GM18507 (cell line): Measurements from ENCODE around the gene ITGB5.
"Not testable (repeated sequence)": the region's sequence is repeated elsewhere in the genome, so short reads cannot be mapped to it uniquely, and the experiment has no call there.

Experiments
- DNase-seq: peaks from one replicate; pipeline ENCODE4 v3.0.0; 2011; ENCODE audit warnings: low read depth; ENCODE audit not compliant: insufficient read length; ENCODE audit errors: extremely low spot score
- FAIRE-seq: peaks from 2 replicates; lab custom pipeline; 2011; peaks lifted over from hg19 to GRCh38; lab: Jason Lieb, UNC

Gene ITGB5

GRCh38 chr3:124764746-124765145, 122.4 kb downstream of the ITGB5 start:
- no peak for FAIRE-seq
- no peak for DNase-seq

DNA sequence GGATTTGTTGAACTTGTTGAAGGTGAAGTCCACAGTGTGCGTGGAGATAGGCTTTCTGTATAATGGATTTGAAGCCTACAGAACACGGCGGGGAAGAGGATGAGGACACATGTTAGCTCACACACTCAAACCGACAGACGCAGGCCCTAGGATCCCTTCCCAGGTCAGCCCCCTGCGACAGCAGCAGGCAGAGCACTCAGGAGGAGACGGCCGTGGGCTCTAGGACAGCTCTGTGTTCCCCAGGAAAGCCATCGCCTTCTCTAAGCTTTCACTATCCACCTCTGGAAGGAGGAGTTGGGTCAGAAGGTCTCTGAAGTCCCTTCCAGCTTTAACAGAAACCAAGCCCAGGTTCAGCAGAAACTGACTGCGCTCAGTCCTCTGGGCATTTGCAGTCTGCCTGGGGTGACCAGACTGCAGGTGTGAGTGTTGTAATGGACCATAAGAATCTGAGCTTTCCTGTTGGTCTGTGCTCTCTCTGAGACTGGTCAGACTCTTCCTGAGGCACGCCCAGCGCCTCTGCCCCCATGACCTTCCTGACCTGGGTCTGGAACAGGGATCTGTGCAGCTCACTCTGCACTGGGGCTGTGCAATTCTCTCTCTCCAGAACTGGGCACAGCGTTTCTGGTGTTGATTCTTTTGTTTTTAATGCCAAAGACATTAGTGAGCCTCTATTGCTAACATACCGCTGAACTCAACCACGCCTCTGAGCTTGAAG, 123.4 kb downstream of the ITGB5 start:
- no peak for DNase-seq
- FAIRE-seq, result no peak

- FAIRE-seq (no peak), DNase-seq (no peak)
Observed at GRCh38 chr3:124763206-124763605, 124.0 kb downstream of the ITGB5 start.

DNA sequence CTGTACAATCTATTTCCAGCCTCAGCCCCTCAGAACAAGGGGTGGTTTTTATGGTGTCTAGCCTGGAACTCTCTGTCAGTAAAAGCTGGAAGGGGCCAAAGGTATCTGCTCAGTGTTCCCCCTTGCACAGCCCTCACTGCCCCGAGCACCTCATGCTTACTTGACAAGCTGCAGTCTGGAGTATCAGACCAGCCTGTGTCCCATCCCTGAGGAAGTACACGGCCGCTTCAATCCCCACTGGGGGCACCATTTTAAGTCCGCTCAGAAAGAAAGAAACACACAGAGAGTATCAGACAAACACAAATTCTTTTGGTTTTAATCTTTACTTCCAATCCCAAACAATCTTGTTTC, 124.5 kb downstream of the ITGB5 start:
- no peak for FAIRE-seq
- no peak for DNase-seq

DNA sequence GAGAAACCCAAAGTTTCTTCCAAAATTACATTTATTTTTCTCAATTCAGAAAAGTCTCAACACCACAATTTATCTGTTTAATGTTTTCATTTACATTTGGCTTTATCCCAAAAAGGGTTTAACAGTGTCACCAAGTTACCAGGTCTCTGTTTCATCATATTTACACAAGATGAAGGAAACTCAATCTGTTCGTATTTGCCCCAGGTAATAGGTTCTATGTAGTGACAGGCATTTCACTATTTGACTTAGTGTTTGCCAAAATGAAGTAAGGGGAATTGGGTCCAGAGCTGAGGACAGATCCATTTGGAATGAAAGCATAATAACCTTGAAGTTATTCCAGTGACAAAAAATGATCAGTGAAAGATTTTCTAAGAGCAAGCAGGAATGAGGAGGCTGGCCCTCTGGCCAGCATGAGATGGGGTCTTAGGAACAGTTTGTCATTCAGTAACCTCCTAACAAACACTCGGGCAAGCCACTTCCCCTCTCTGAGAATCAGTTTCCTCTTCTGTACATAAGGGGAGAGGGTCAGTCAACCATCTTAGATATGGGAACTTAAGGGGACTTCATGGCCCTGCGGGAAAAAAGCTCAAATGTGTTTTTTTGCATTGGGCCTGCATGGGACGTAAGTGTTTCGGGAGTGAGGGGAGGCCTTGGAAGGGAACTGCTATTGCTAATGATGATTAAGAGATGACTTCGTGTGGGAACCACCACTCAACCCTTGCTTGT, 125.1 kb downstream of the ITGB5 start:
- FAIRE-seq (no peak), DNase-seq (no peak)

DNA sequence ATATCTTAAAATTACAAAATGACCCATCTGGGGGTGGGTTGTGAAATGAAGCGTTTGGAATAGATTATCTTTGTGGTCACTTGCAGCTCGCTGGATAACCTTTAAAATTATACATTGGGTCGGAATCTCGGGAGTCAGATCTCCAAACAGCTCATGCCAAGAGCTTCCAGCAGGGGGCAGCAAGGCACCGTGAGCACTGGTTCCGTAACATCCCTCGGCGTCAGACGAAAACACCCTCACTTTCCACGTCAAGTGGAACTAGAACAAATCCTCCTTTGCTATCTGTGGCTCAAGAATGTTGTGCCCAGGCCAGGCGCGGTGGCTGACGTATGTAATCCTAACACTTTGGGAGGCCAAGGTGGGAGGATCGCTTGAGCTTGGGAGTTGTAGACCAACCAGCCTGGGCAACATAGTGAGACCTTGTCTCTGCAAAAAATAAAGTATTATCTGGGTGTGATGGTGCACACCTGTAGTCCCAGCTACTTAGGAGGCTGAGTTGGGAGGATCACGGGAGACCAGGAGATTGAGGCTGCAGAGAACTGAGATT, 125.8 kb downstream of the ITGB5 start:
- DNase-seq (peak; percentile 63), FAIRE-seq (peak; percentile 86)

DNA sequence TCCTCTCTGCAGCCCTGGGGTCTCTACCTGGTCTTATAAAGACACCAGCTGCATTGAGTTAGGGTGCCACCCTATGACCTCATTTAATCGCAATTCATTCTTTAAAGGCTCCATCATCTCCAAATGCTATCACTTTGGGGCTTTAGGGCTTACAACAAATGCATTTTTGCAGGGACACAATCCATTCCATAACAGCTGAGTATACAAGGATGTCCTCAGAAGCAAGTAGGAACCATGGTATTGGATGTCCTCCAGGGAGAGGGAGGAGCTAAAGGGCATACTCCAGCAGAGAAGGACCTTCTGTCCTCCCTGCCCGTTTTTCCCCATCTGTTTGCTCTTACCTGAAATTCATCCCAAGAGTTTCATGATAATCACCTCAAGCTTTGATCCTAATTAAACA, 126.6 kb downstream of the ITGB5 start:
- no peak for FAIRE-seq
- no peak for DNase-seq

- no peak for FAIRE-seq
- no peak for DNase-seq
Observed at GRCh38 chr3:124759666-124760401, 127.3 kb downstream of the ITGB5 start.

DNA sequence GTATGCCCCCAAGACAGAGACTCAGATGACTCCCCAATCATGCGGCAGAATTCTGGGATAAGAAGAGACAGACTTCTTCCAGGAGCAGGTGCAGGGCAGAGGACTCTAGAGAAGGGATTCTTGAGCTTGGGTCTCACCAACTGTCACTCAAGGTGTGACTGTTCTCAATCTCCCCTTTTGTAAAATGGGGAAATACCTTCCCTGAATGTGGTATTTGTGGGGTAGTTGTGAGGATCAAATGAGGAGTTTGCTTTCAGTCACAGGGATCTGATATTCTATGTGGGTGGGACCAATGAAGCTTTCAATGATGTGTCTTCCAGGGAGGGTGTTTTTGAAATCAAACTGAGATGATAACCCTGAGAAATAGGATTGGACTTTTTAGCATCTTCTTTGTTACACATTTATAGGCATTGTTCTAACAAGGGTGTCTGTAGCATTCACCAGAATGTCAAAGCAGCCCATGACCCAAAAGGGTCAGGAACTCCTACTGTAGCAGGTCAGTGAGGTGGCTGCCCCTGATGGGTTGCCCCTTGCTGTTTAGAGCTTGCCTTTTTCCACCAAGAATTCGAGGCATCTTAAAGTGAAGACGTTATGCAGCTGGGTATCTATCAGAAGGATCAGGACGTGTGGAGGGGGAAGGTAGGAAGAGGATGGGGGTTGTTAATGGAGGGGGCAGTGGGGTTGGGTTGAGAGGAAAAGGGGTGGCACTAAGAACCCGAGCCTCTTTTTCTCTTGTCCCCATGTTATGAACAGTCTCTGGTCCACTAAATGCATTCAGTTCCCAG, 128.1 kb downstream of the ITGB5 start:
- FAIRE-seq (no peak), DNase-seq (no peak)

DNA sequence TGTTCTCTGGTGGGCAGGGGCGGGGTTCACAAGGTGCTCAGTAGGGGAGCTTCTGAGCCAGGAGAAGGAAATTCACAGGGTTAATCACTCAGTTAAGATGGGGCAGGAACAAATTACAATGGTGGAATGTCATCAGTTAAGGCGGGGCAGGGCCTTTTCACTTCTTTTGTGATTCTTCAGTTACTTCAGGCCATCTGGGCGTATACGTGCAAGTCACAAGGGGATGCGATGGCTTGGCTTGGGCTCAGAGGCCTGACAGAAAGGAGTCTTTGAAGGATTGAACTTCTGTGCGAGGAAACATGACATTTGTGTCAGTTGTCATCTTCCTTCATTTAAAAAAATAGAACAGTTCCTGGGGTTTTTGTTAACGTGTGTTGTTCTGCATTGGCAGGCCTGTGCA, 129.2 kb downstream of the ITGB5 start:
- not testable (repeated sequence) for FAIRE-seq, DNase-seq

DNA sequence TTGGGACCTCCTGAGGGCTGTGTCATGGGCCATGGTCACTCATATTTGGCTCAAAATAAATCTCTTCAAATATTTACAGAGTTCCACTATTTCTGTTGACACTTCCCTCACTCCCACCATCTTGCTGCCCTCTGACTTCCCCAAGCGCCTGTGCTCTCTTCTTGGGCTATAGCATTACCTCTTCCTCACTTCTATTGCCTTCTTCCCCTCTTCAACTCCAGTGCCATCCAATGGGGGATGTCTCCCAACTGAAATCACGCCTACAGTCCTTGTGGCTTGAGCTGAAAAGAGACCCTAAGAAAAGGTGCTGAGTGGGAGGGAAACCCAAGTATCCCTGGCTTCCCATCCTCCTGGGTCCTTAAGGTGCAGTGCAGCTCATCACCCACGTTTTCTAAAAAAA, 135.1 kb downstream of the ITGB5 start:
- DNase-seq (no peak), FAIRE-seq (no peak)

DNA sequence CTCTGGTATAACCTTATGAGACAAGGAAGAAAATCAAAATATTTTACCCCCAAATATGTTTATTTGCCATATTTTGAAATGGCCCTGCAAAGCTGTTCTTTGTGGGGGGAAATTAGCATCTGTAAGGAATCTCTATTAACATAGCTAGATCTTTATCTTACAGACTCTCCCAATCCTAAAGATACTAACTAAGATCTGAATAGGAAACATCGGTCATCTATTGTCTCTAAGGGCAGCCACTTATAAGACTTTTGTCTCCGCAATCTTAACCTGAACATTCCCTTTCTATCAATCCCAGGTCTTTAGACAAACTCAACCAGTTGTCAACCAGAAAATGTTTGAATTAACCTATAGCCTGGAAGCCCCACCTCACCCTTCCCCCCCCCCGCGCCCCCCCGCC, 135.7 kb downstream of the ITGB5 start:
- DNase-seq (no peak), FAIRE-seq (no peak)

DNA sequence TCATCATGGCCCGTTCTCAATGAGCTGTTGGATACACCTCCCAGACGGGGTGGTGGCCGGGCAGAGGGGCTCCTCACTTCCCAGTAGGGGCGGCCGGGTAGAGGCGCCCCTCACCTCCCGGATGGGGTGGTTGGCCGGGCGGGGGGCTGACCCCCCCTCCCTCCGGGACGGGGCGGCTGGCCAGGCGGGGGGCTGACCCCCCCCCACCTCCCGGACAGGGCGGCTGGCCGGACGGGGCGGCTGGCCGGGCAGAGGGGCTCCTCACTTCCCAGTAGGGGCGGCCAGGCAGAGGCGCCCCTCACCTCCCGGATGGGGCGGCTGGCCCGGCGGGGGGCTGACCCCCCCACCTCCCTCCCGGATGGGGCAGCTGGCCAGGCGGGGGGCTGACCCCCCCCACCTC, 137.3 kb downstream of the ITGB5 start:
- not testable (repeated sequence) for FAIRE-seq, DNase-seq

- FAIRE-seq (no peak), DNase-seq (no peak)
Observed at GRCh38 chr3:124748560-124749198, 138.5 kb downstream of the ITGB5 start.

GRCh38 chr3:124747111-124747981, 139.8 kb downstream of the ITGB5 start:
- FAIRE-seq, result no peak
- DNase-seq, result no peak

- no peak for FAIRE-seq
- DNase-seq, result no peak
Observed at GRCh38 chr3:124745756-124746155, 141.4 kb downstream of the ITGB5 start.

DNA sequence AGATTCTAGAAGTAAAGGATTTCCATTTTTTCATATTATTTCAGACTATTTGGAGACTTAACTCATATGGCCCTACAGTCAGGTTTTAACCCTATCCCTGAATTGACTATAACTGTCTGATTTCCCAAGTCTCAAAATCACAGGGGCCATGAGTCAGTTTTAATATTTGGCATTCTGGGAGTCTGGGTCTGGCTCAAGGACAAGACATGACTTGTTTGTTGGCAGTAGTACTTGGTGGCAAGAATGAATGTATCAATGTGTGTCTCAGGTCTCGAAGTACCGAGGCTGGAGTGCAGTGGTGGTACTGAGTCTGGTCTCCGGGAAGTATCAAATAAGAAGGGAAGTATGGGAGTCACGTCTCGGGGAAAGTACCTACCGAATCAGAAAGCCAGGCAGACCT, 146.1 kb downstream of the ITGB5 start:
- FAIRE-seq, result no peak
- DNase-seq, result no peak

DNA sequence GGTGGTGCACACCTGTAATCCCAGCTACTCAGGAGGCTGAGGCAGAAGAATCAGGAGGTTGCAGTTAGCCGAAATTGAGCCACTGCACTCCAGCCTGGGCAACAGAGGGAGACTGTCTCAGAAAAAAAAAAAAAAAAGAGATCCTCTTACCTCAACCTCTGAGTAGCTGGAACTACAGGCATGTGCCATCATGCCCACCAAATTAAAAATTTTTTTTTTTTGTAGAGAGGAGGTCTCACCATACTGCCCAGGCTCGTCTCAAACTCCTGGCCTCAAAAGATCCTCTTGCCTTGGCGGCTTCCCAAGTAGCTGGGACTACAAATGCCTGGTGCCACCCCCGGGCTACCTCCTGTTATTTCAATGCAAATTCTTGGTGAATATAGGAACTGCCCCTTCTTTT, 155.4 kb downstream of the ITGB5 start:
- DNase-seq (no peak), FAIRE-seq (no peak)
